H9 (cell line): ENCODE data around the gene GSTP1. TPM values are rescaled to one million over a fixed set of nuclear protein-coding genes. Genes with fewer than 3 reads are reported as not detected.

ENCODE experiments used
- DNase-seq: peaks from one replicate; pipeline ENCODE4 v3.0.0-alpha.2; 2017
- H2AFZ ChIP-seq: one replicate; pipeline ENCODE4 v1.6.1; 2013; ENCODE audit warnings: mild to moderate bottlenecking, low read length, control low read depth, moderate library complexity
- H2AK5ac ChIP-seq: 2 replicates; pipeline ENCODE4 v1.6.1; 2013; ENCODE audit warnings: low read length, control low read depth, mixed read lengths; ENCODE audit not compliant: insufficient read length
- H2BK120ac ChIP-seq: one replicate; pipeline ENCODE4 v1.6.1; 2013; ENCODE audit warnings: low read depth, mild to moderate bottlenecking, low read length, control low read depth, inconsistent platforms; ENCODE audit not compliant: poor library complexity, severe bottlenecking
- H2BK12ac ChIP-seq: 2 replicates; pipeline ENCODE4 v1.6.1; 2013; ENCODE audit warnings: low read length, control low read depth, mixed read lengths, low read depth; ENCODE audit not compliant: insufficient read length
- H2BK15ac ChIP-seq: 2 replicates; pipeline ENCODE4 v1.6.1; 2013; ENCODE audit warnings: low read depth, low read length, control low read depth
- H2BK20ac ChIP-seq: one replicate; pipeline ENCODE4 v1.6.1; 2013; ENCODE audit warnings: low read depth, mild to moderate bottlenecking, low read length, control low read depth, inconsistent platforms; ENCODE audit not compliant: poor library complexity, severe bottlenecking
- H2BK5ac ChIP-seq: 2 replicates; pipeline ENCODE4 v1.6.1; 2013; ENCODE audit warnings: low read length, control low read depth, mixed read lengths; ENCODE audit not compliant: insufficient read length
- H3K14ac ChIP-seq: 2 replicates; pipeline ENCODE4 v1.6.1; 2013; ENCODE audit warnings: low read length, control low read depth; ENCODE audit not compliant: insufficient read depth
- H3K18ac ChIP-seq: 2 replicates; pipeline ENCODE4 v1.6.1; 2013; ENCODE audit warnings: low read depth, mild to moderate bottlenecking, mixed read lengths, low read length, control low read depth; ENCODE audit not compliant: insufficient read length
- H3K23ac ChIP-seq: 2 replicates; pipeline ENCODE4 v1.6.1; 2013; ENCODE audit warnings: low read length, control low read depth, mixed read lengths, low read depth; ENCODE audit not compliant: insufficient read length
- H3K23me2 ChIP-seq: 2 replicates; pipeline ENCODE4 v1.6.1; 2013; ENCODE audit warnings: low read depth, mild to moderate bottlenecking, mixed read lengths, low read length, control low read depth; ENCODE audit not compliant: insufficient read length, poor library complexity, severe bottlenecking
- H3K27ac ChIP-seq: 2 replicates; pipeline ENCODE4 v1.5.1; 2013; ENCODE audit warnings: low read length, control low read depth, mixed read lengths, low read depth; ENCODE audit not compliant: insufficient read length
- H3K27me3 ChIP-seq: 2 replicates; pipeline ENCODE4 v1.6.1; 2013; ENCODE audit warnings: low read length, control low read depth, inconsistent platforms; ENCODE audit not compliant: insufficient read depth
- H3K4ac ChIP-seq: 2 replicates; pipeline ENCODE4 v1.6.1; 2013; ENCODE audit warnings: low read depth, mild to moderate bottlenecking, control low read depth, inconsistent platforms, low read length, moderate library complexity
- H3K4me1 ChIP-seq: 2 replicates; pipeline ENCODE4 v1.6.1; 2013; ENCODE audit warnings: low read length, control low read depth, inconsistent platforms; ENCODE audit not compliant: insufficient read depth
- H3K4me2 ChIP-seq: 2 replicates; pipeline ENCODE4 v1.6.1; 2013; ENCODE audit warnings: low read length, control low read depth, mixed read lengths; ENCODE audit not compliant: insufficient read length, insufficient read depth
- H3K56ac ChIP-seq: 2 replicates; pipeline ENCODE4 v1.6.1; 2013; ENCODE audit warnings: low read depth, mild to moderate bottlenecking, mixed read lengths, low read length, control low read depth; ENCODE audit not compliant: insufficient read length
- H3K79me1 ChIP-seq: 2 replicates; pipeline ENCODE4 v1.6.1; 2013; ENCODE audit warnings: low read depth, mild to moderate bottlenecking, moderate library complexity, low read length, control low read depth, inconsistent platforms; ENCODE audit not compliant: insufficient read depth, poor library complexity, severe bottlenecking
- H3K79me2 ChIP-seq: 2 replicates; pipeline ENCODE4 v1.6.1; 2013; ENCODE audit warnings: low read length, control low read depth, inconsistent platforms; ENCODE audit not compliant: insufficient read depth
- H3K9ac ChIP-seq: 2 replicates; pipeline ENCODE4 v1.6.1; 2013; ENCODE audit warnings: low read length, control low read depth, mixed read lengths; ENCODE audit not compliant: insufficient read length; ENCODE audit errors: extremely low read depth
- H3K9me3 ChIP-seq: one replicate; pipeline ENCODE4 v1.6.1; 2013; ENCODE audit warnings: low read depth, low read length, inconsistent platforms; ENCODE audit not compliant: control insufficient read depth
- H3T11ph ChIP-seq: one replicate; pipeline ENCODE4 v1.6.1; 2013; ENCODE audit warnings: mild to moderate bottlenecking, low read length, control low read depth, inconsistent platforms
- H4K20me1 ChIP-seq: one replicate; pipeline ENCODE4 v1.6.1; 2013; ENCODE audit not compliant: control insufficient read depth, insufficient read length, insufficient read depth
- H4K5ac ChIP-seq: 2 replicates; pipeline ENCODE4 v1.6.1; 2013; ENCODE audit warnings: low read depth, mild to moderate bottlenecking, mixed read lengths, low read length, control low read depth; ENCODE audit not compliant: insufficient read length
- H4K8ac ChIP-seq: replicated peaks from 2 replicates; pipeline ENCODE4 v1.6.1; 2013; ENCODE audit warnings: low read length, control low read depth, mixed read lengths, low read depth; ENCODE audit not compliant: insufficient read length
- H4K91ac ChIP-seq: 2 replicates; pipeline ENCODE4 v1.6.1; 2013; ENCODE audit warnings: low read depth, mild to moderate bottlenecking, moderate library complexity, mixed read lengths, low read length, control low read depth; ENCODE audit not compliant: insufficient read length
- H3K27ac Mint-ChIP-seq, 3 experiments: 2 replicates in 2 of 3; 3 replicates in 1 of 3; pipeline ENCODE4 v1.8.0; 2020 to 2021; ENCODE audit warnings: mixed read lengths in 3 of 3, mild to moderate bottlenecking in 1 of 3, moderate library complexity in 1 of 3
- H3K27me3 Mint-ChIP-seq: 2 replicates; pipeline ENCODE4 v1.8.0; 2021; ENCODE audit warnings: low read depth, mild to moderate bottlenecking, moderate library complexity, mixed read lengths
- H3K36me3 Mint-ChIP-seq, 3 experiments: 2 replicates in 2 of 3; 3 replicates in 1 of 3; pipeline ENCODE4 v1.8.0; 2020 to 2021; ENCODE audit warnings: low read depth in 3 of 3, mixed read lengths in 3 of 3; ENCODE audit not compliant: insufficient read depth in 1 of 3
- H3K4me1 Mint-ChIP-seq, 2 experiments: 2 replicates each; pipeline ENCODE4 v1.8.0; 2020; ENCODE audit warnings: mixed read lengths in 2 of 2
- H3K4me3 Mint-ChIP-seq, 2 experiments: 2 replicates in 1 of 2; 3 replicates in 1 of 2; pipeline ENCODE4 v1.8.0; 2020 to 2021; ENCODE audit warnings: mild to moderate bottlenecking in 2 of 2, mixed read lengths in 2 of 2, moderate library complexity in 1 of 2
- H3K9me3 Mint-ChIP-seq, 2 experiments: 2 replicates in 1 of 2; 3 replicates in 1 of 2; pipeline ENCODE4 v1.8.0; 2020; ENCODE audit warnings: mild to moderate bottlenecking in 2 of 2, mixed read lengths in 2 of 2, moderate library complexity in 1 of 2
- WGBS: extraction: QIAGEN DNeasy Blood & Tissue Kit; methylation state at CpG from one replicate; pipeline ENCODE4 v1.1.7; 2013; ENCODE audit warnings: missing lambda C conversion rate, low lambda C conversion rate, mixed read lengths; ENCODE audit not compliant: insufficient read length; ENCODE audit errors: extremely low coverage; 5-methylcytosine and 5-hydroxymethylcytosine counted together
- total RNA-seq: library from RNA; stranded (reverse); gene quantifications from 2 replicates; pipeline ENCODE4 v1.2.1, GENCODE V29; 2021
- TF ChIP-seq, protein P1 (sequence below): fragments of 200-600 bp; sonication (generic); conservative IDR thresholded peaks from 3 replicates; pipeline ENCODE4 v1.8.0; 2021; ENCODE audit warnings: antibody characterized with exemption, mild to moderate bottlenecking

The GSTP1 gene
- total RNA-seq, 1 experiment from 2014 or later = 1,469 TPM

DNA sequence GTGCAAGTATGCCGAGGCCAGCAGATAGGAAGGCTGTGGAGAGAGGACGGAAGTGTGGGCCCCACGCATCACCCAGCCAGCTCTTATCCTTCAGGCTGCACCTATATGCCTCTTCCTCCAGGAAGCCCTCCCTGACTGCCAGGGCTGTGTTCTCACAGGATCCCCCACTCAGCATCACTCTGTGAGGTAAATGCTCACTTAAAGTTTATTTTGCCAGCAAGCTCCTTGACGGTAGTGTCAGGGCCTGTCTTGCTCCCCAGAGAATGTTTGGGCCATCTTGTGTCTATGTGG lies 51.6 kb downstream of the GSTP1 start:
- H4K91ac ChIP-seq = no peak overlapping the region
- H2AK5ac ChIP-seq = no peak overlapping the region
- no peak overlapping the region for H2BK5ac ChIP-seq
- no peak overlapping the region for H2BK20ac ChIP-seq
- Mint-ChIP-seq H3K4me3 (no peak overlapping the region), H3K9me3 (peaks cover 2 to 3% of the 10 kb centered on the region in 2 experiments; a peak in 3 of 5 replicates), H3K36me3 (no peaks in the 10 kb centered on the region; a peak in 1 of 7 replicates), H3K27me3 (peaks cover 38% of the 10 kb centered on the region), H3K4me1 (peaks cover 14 to 18% of the 10 kb centered on the region in 2 experiments), H3K27ac (no peak overlapping the region)
- no peak overlapping the region for H2BK15ac ChIP-seq
- H2BK120ac ChIP-seq = no peak overlapping the region
- no peaks in the 10 kb centered on the region for H3K9me3 ChIP-seq
- no peaks in the 10 kb centered on the region for H3K4me1 ChIP-seq
- H4K8ac ChIP-seq = no peak overlapping the region
- H4K5ac ChIP-seq = no peak overlapping the region
- no peak overlapping the region for H3K4ac ChIP-seq
- H3K79me1 ChIP-seq = no peaks in the 10 kb centered on the region
- H3K4me2 ChIP-seq = no peak overlapping the region
- H3K79me2 ChIP-seq = no peaks in the 10 kb centered on the region
- no peak overlapping the region for H2AFZ ChIP-seq
- no peaks in the 10 kb centered on the region for H3K23me2 ChIP-seq
- no peak for DNase-seq
- H3K27me3 ChIP-seq = no peaks in the 10 kb centered on the region; the same call in 1 of the 2 replicates
- H3K14ac ChIP-seq = no peak overlapping the region
- no peaks in the 10 kb centered on the region for H4K20me1 ChIP-seq
- no peak overlapping the region for H3K27ac ChIP-seq
- H2BK12ac ChIP-seq = no peak overlapping the region
- TF ChIP-seq, protein P1, sequence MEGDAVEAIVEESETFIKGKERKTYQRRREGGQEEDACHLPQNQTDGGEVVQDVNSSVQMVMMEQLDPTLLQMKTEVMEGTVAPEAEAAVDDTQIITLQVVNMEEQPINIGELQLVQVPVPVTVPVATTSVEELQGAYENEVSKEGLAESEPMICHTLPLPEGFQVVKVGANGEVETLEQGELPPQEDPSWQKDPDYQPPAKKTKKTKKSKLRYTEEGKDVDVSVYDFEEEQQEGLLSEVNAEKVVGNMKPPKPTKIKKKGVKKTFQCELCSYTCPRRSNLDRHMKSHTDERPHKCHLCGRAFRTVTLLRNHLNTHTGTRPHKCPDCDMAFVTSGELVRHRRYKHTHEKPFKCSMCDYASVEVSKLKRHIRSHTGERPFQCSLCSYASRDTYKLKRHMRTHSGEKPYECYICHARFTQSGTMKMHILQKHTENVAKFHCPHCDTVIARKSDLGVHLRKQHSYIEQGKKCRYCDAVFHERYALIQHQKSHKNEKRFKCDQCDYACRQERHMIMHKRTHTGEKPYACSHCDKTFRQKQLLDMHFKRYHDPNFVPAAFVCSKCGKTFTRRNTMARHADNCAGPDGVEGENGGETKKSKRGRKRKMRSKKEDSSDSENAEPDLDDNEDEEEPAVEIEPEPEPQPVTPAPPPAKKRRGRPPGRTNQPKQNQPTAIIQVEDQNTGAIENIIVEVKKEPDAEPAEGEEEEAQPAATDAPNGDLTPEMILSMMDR = no peak
- H3K23ac ChIP-seq = no peak overlapping the region
- no CpG with 5 or more reads among the region's 4 CpGs for WGBS
- H3K18ac ChIP-seq = no peak overlapping the region
- H3K9ac ChIP-seq = no peak overlapping the region
- H3K56ac ChIP-seq = no peak overlapping the region
- no peak overlapping the region for H3T11ph ChIP-seq

Other genes starting within 250 kb of the GSTP1 start
- gene POLD4, start 230.3 kb upstream of the GSTP1 start, total RNA-seq = 19.5 and 22.3 TPM in 2 replicates
- gene CLCF1, start 210.2 kb upstream of the GSTP1 start, total RNA-seq = 1.6 and 2.1 TPM in 2 replicates
- gene RAD9A, start 191.8 kb upstream of the GSTP1 start, total RNA-seq = 20.9 and 23.8 TPM in 2 replicates
- 205 and 214 TPM in 2 replicates for gene PPP1CA, start 182.0 kb upstream of the GSTP1 start, total RNA-seq
- 0.28 and 0.44 TPM in 2 replicates for gene TBC1D10C, start 179.7 kb upstream of the GSTP1 start, total RNA-seq
- gene CARNS1, start 168.1 kb upstream of the GSTP1 start, total RNA-seq = 0.88 and 1.1 TPM in 2 replicates
- gene RPS6KB2, start 155.3 kb upstream of the GSTP1 start, total RNA-seq = 46.6 and 51.7 TPM in 2 replicates
- 1.7 and 1.9 TPM in 2 replicates for gene PTPRCAP, start 146.1 kb upstream of the GSTP1 start, total RNA-seq
- 80.9 and 86.4 TPM in 2 replicates for gene CORO1B, start 140.3 kb upstream of the GSTP1 start, total RNA-seq
- not detected in 2 replicates for gene GPR152, start 131.1 kb upstream of the GSTP1 start, total RNA-seq
- gene CABP4, start 128.5 kb upstream of the GSTP1 start, total RNA-seq = 0.09 TPM in 1 of 2 replicates, not detected in the other
- gene TMEM134, start 114.6 kb upstream of the GSTP1 start, total RNA-seq = 46.9 and 53.6 TPM in 2 replicates
- 31.9 and 35.6 TPM in 2 replicates for gene AIP, start 100.8 kb upstream of the GSTP1 start, total RNA-seq
- 43.5 and 50.1 TPM in 2 replicates for gene PITPNM1, start 78.4 kb upstream of the GSTP1 start, total RNA-seq
- 32.9 and 36.1 TPM in 2 replicates for gene CDK2AP2, start 75.7 kb upstream of the GSTP1 start, total RNA-seq
- not detected in 2 replicates for gene CABP2, start 60.4 kb upstream of the GSTP1 start, total RNA-seq
- gene NDUFV1, start 23.1 kb downstream of the GSTP1 start, total RNA-seq = 152 and 154 TPM in 2 replicates
- 6.5 and 6.8 TPM in 2 replicates for gene NUDT8, start 46.1 kb downstream of the GSTP1 start, total RNA-seq
- gene TBX10, start 56.0 kb downstream of the GSTP1 start, total RNA-seq = not detected in 2 replicates
- not detected in 2 replicates for gene ACY3, start 66.9 kb downstream of the GSTP1 start, total RNA-seq
- not detected in 2 replicates for gene ALDH3B2, start 90.8 kb downstream of the GSTP1 start, total RNA-seq